ENCODE results near the gene TSPAN17. TPM values are rescaled to one million over a fixed set of nuclear protein-coding genes. Genes with fewer than 3 reads are reported as not detected.

The TSPAN17 gene
- polyA plus RNA-seq, 1 experiment: 40.9 TPM

DNA sequence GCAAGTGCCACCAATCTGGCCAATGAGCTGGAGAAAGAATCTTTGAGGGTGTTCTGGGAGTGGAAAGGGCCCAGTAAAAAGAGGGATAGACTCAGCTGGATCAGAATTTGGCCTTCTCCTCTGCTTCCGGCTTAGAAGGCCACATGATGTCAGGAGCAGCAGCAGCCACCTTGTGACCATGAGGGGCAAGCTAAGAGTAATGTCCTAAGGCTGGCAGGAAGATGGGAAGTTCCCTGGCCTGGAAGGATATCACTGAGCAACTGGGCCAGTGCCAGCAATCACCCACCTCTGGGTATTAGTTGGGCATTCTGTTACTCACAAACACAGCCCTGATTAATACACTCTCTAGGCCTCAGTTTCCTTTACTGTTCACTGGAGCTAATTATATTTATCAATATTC lies 44.2 kb downstream of the TSPAN17 start:
- ChIA-PET CTCF (interaction anchor here (1.1 kb wide), 1 partner anchor 31 kb away, joined by 3 read pairs; no protein-coding TSS in a partner anchor), POLR2A (no interaction called here)
- TF ChIP-seq, protein P1, sequence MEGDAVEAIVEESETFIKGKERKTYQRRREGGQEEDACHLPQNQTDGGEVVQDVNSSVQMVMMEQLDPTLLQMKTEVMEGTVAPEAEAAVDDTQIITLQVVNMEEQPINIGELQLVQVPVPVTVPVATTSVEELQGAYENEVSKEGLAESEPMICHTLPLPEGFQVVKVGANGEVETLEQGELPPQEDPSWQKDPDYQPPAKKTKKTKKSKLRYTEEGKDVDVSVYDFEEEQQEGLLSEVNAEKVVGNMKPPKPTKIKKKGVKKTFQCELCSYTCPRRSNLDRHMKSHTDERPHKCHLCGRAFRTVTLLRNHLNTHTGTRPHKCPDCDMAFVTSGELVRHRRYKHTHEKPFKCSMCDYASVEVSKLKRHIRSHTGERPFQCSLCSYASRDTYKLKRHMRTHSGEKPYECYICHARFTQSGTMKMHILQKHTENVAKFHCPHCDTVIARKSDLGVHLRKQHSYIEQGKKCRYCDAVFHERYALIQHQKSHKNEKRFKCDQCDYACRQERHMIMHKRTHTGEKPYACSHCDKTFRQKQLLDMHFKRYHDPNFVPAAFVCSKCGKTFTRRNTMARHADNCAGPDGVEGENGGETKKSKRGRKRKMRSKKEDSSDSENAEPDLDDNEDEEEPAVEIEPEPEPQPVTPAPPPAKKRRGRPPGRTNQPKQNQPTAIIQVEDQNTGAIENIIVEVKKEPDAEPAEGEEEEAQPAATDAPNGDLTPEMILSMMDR (IDR thresholded peaks at IDR 0.05; ENCODE audit: low read depth, low read length): no peak
- Histone ChIP-seq H3K4me3 (ENCODE audit: low read depth, low read length) (no peak overlapping the region), H3K27ac (ENCODE audit: low read depth, low read length) (no peak overlapping the region), H3K27me3 (ENCODE audit: control insufficient read depth, insufficient read depth, low read length) (peaks cover 45% of the 10 kb centered on the region), H3K9me3 (ENCODE audit: control insufficient read depth, insufficient read depth, low read length) (peaks cover 13% of the 10 kb centered on the region)
- DNase-seq (ENCODE audit: low read depth, low spot score): no peak

DNA sequence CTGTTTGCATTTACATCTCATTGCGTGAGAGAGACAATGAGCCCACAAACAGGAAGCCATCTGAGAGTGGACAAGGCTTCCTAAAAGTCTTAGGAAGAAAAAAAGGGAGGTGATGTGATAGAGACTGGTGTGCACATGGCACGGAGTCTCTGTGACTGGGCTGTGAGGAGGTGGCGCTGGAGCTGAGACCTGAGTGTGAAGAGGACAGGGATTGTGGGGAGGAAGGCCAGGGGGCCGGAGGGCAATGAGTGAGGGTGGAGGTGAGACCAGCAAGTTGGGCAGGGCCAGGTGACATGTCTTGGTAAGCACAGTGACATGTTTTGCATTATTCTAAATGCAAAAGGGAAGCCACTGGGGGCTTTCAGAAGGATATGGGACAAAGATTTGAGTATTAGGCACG lies 45.0 kb downstream of the TSPAN17 start:
- CTCF ChIA-PET: no interaction called here
- Histone ChIP-seq H3K27me3 (ENCODE audit: control insufficient read depth, insufficient read depth, low read length) (peaks cover 48% of the 10 kb centered on the region), H3K4me3 (ENCODE audit: low read depth, low read length) (no peak overlapping the region), H3K9me3 (ENCODE audit: control insufficient read depth, insufficient read depth, low read length) (peaks cover 11% of the 10 kb centered on the region), H3K27ac (ENCODE audit: low read depth, low read length) (no peak overlapping the region)
- no peak for DNase-seq (ENCODE audit: low read depth, low spot score)
- POLR2A ChIA-PET: no interaction called here
- TF ChIP-seq, protein P1 (IDR thresholded peaks at IDR 0.05; ENCODE audit: low read depth, low read length): no peak

DNA sequence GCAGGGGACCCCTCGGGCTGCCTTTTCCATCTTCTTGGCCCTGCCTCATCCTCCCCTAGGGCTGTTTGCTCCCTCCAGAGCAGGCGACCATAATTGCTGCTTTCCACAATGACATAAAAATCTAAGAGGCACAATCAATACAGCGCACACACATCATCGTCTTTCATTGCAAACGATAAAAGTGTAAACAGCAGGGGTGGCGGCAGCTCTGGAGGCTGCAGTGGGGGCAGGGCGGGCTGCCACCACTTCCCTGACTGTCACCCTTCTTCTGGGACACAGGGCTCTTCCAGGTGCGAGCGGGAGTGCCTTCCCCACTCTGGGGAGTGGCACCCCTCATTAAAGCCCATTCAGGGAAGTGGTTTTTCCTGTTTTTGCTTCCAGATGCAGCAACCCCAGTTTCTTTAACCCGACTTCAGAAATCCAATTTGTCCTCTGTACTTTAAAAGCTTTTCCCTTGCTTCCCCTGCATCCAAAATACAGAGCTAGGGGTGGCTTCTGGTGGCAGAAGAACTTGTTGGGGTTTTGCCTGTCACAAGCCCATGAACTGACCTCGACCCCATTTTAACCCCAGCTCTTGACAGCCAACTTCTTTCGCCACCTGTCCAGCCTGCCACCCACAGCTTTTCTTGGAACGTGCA lies 45.7 kb downstream of the TSPAN17 start:
- H3K27me3 ChIP-seq (ENCODE audit: control insufficient read depth, insufficient read depth, low read length): peaks cover 54% of the 10 kb centered on the region
- ChIA-PET POLR2A (no interaction called here), CTCF (interaction anchor here (1.7 kb wide), 1 partner anchor 32 kb away, joined by 8 read pairs; no protein-coding TSS in a partner anchor)
- TF ChIP-seq, protein P1 (IDR thresholded peaks at IDR 0.05; ENCODE audit: low read depth, low read length): no peak
- no peak overlapping the region for H3K27ac ChIP-seq (ENCODE audit: low read depth, low read length)
- H3K9me3 ChIP-seq (ENCODE audit: control insufficient read depth, insufficient read depth, low read length): peaks cover 5% of the 10 kb centered on the region
- H3K4me3 ChIP-seq (ENCODE audit: low read depth, low read length): no peak overlapping the region
- DNase-seq (ENCODE audit: low read depth, low spot score): no peak

DNA sequence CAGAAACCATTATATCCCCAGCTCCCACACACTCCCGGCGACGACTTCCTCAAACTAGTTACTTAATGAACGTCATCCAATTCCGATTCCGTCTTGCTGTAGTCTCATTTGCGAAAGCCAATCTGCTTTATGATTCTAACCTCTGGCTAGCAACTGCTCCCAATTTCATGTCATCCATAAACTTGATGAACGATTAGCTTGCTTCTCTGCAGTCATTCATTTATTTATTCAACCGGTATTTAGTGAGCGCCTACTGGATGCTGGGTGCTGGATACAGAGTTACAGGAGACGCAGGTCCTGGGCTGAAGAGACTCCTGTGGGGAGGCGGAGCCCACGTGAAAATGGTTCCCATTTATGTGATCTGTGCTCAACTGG lies 46.2 kb downstream of the TSPAN17 start:
- DNase-seq (ENCODE audit: low read depth, low spot score): no peak
- ChIA-PET CTCF (interaction anchor here (1.7 kb wide), 1 partner anchor 33 kb away, joined by 8 read pairs; no protein-coding TSS in a partner anchor), POLR2A (no interaction called here)
- Histone ChIP-seq H3K27me3 (ENCODE audit: control insufficient read depth, insufficient read depth, low read length) (peaks cover 59% of the 10 kb centered on the region), H3K9me3 (ENCODE audit: control insufficient read depth, insufficient read depth, low read length) (no peaks in the 10 kb centered on the region), H3K27ac (ENCODE audit: low read depth, low read length) (no peak overlapping the region), H3K4me3 (ENCODE audit: low read depth, low read length) (no peak overlapping the region)
- TF ChIP-seq, protein P1 (IDR thresholded peaks at IDR 0.05; ENCODE audit: low read depth, low read length): no peak

DNA sequence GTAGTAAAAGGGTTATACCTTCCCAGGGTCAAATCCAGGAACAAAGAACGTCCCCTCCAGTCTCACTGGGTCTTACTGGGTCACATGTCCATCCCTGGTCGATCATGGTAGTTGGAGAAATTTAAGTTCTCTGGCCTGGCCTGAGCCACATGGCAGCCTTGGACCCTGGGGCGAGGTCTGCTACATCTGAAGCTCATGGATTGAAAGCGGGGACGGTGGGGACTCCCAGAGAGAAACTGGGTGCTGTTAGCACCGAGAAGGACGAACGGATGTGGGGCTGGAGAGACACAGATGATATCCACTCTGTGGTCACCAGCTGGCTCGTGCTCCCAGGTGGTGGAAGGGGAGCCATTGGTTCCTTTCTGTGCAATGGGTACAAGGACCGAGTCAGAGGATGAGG lies 46.9 kb downstream of the TSPAN17 start:
- no peak overlapping the region for H3K27ac ChIP-seq (ENCODE audit: low read depth, low read length)
- TF ChIP-seq, protein P1 (IDR thresholded peaks at IDR 0.05; ENCODE audit: low read depth, low read length): no peak
- CTCF ChIA-PET: interaction anchor here (1.2 to 1.7 kb wide), 2 partner anchors 9 to 33 kb away, joined by 3 to 8 read pairs; no protein-coding TSS in a partner anchor
- H3K9me3 ChIP-seq (ENCODE audit: control insufficient read depth, insufficient read depth, low read length): no peaks in the 10 kb centered on the region
- POLR2A ChIA-PET: no interaction called here
- H3K27me3 ChIP-seq (ENCODE audit: control insufficient read depth, insufficient read depth, low read length): peaks cover 66% of the 10 kb centered on the region
- DNase-seq (ENCODE audit: low read depth, low spot score): no peak
- H3K4me3 ChIP-seq (ENCODE audit: low read depth, low read length): no peak overlapping the region

Measured in AG04450 (cell line).